IMR-90 (cell line): ENCODE data around the gene C11orf65. TPM values are rescaled to one million over a fixed set of nuclear protein-coding genes. Genes with fewer than 3 reads are reported as not detected.

Experiments used
- ATAC-seq: fragments of 200-7000 bp; cut with Tn5 transposase; 2 replicates; pipeline ENCODE4 v1.9.1; 2020; ENCODE audit warnings: low read depth, mild to moderate bottlenecking, moderate library complexity
- BruUV-seq: library from RNA; stranded (reverse); fragments of 400-500 nt; replicated peaks from 2 replicates; lab custom pipeline; 2021; lab: Mats Ljungman, UMichigan
- CTCF ChIA-PET: fragments of 300-600 bp; formaldehyde crosslinking; extraction: SDS; loops from one replicate; lab custom pipeline; 2021; ENCODE audit warnings: antibody characterized with exemption; lab: Yijun Ruan, JAX
- POLR2A ChIA-PET: fragments of 300-600 bp; sonication (Branson Sonifier 250); formaldehyde crosslinking; loops from one replicate; lab custom pipeline; 2022; ENCODE audit warnings: antibody characterized with exemption; ENCODE audit not compliant: unreplicated experiment; lab: Charles Lee
- DNase-seq: peaks from one replicate; pipeline ENCODE4 v3.0.0; 2013
- H2AFZ ChIP-seq: replicated peaks from 2 replicates; pipeline ENCODE3; 2013; ENCODE audit warnings: low read length, mild to moderate bottlenecking; ENCODE audit not compliant: poor library complexity
- H2AK5ac ChIP-seq: 2 replicates; pipeline ENCODE4 v1.6.1; 2013; ENCODE audit warnings: low read depth, low read length, inconsistent platforms
- H2AK9ac ChIP-seq: replicated peaks from 2 replicates; pipeline ENCODE3; 2013; ENCODE audit warnings: mild to moderate bottlenecking, low read depth, low read length, moderate library complexity; ENCODE audit not compliant: poor library complexity
- H2BK120ac ChIP-seq: 2 replicates; pipeline ENCODE4 v1.6.1; 2013; ENCODE audit warnings: low read depth, low read length, inconsistent platforms
- H2BK15ac ChIP-seq: 3 replicates; pipeline ENCODE4 v1.6.1; 2013; ENCODE audit warnings: low read depth, low read length, inconsistent platforms
- H2BK20ac ChIP-seq: 2 replicates; pipeline ENCODE4 v1.6.1; 2013; ENCODE audit warnings: low read depth, mild to moderate bottlenecking, inconsistent platforms, low read length, moderate library complexity
- H2BK5ac ChIP-seq: 2 replicates; pipeline ENCODE4 v1.6.1; 2013; ENCODE audit warnings: mild to moderate bottlenecking, low read depth, low read length, inconsistent platforms; ENCODE audit not compliant: poor library complexity, severe bottlenecking
- H3K14ac ChIP-seq: replicated peaks from 2 replicates; pipeline ENCODE4 v1.6.1; 2013; ENCODE audit warnings: low read depth, low read length, inconsistent platforms
- H3K18ac ChIP-seq: 2 replicates; pipeline ENCODE4 v1.6.1; 2013; ENCODE audit warnings: low read depth, low read length, control low read depth
- H3K23ac ChIP-seq: 2 replicates; pipeline ENCODE4 v1.6.1; 2013; ENCODE audit warnings: low read depth, low read length, inconsistent platforms
- H3K27ac ChIP-seq: 2 replicates; pipeline ENCODE4 v1.5.1; 2013; ENCODE audit warnings: mild to moderate bottlenecking, control low read depth, low read length; ENCODE audit not compliant: insufficient read depth
- H3K27me3 ChIP-seq: 2 replicates; pipeline ENCODE4 v1.6.1; 2013; ENCODE audit warnings: low read length; ENCODE audit not compliant: control insufficient read depth, insufficient read depth
- H3K36me3 ChIP-seq: 2 replicates; pipeline ENCODE4 v1.6.1; 2013; ENCODE audit warnings: low read length, mixed read lengths; ENCODE audit not compliant: control insufficient read depth, insufficient read depth
- H3K4ac ChIP-seq: 2 replicates; pipeline ENCODE4 v1.6.1; 2013; ENCODE audit warnings: low read depth, low read length, inconsistent platforms
- H3K4me1 ChIP-seq: 2 replicates; pipeline ENCODE4 v1.6.1; 2013; ENCODE audit warnings: low read length, mixed read lengths; ENCODE audit not compliant: control insufficient read depth, insufficient read depth
- H3K4me2 ChIP-seq: 2 replicates; pipeline ENCODE4 v1.6.1; 2013; ENCODE audit warnings: low read depth, mild to moderate bottlenecking, control low read depth, low read length, moderate library complexity
- H3K4me3 ChIP-seq: 2 replicates; pipeline ENCODE4 v1.5.1; 2013; ENCODE audit warnings: low read depth, mild to moderate bottlenecking, control low read depth, low read length, moderate library complexity; ENCODE audit not compliant: insufficient read depth
- H3K56ac ChIP-seq: 2 replicates; pipeline ENCODE4 v1.6.1; 2013; ENCODE audit warnings: low read length, inconsistent platforms; ENCODE audit not compliant: insufficient read depth; ENCODE audit errors: extremely low read depth
- H3K79me1 ChIP-seq, 2 experiments: 2 replicates each; pipeline ENCODE4 v1.6.1; 2013; ENCODE audit warnings: low read length in 2 of 2, inconsistent platforms in 1 of 2, low read depth in 1 of 2
- H3K9ac ChIP-seq: 2 replicates; pipeline ENCODE4 v1.6.1; 2013; ENCODE audit warnings: low read depth, low read length, control low read depth
- H3K9me1 ChIP-seq: 2 replicates; pipeline ENCODE4 v1.6.1; 2013; ENCODE audit warnings: low read length, inconsistent platforms; ENCODE audit not compliant: insufficient read depth
- H3K9me3 ChIP-seq: 2 replicates; pipeline ENCODE4 v1.6.1; 2013; ENCODE audit warnings: low read length; ENCODE audit not compliant: control insufficient read depth, insufficient read depth
- H4K20me1 ChIP-seq: 2 replicates; pipeline ENCODE4 v1.6.1; 2013; ENCODE audit warnings: low read length, inconsistent platforms; ENCODE audit not compliant: insufficient read depth
- H4K5ac ChIP-seq: 2 replicates; pipeline ENCODE4 v1.6.1; 2013; ENCODE audit warnings: mild to moderate bottlenecking, low read depth, low read length, control low read depth
- H4K8ac ChIP-seq, 2 experiments: 2 replicates each; pipeline ENCODE4 v1.6.1; 2013; ENCODE audit warnings: low read depth in 2 of 2, low read length in 2 of 2, control low read depth in 1 of 2, inconsistent platforms in 1 of 2
- H4K91ac ChIP-seq: 2 replicates; pipeline ENCODE4 v1.6.1; 2013; ENCODE audit warnings: low read depth, low read length, inconsistent platforms; ENCODE audit not compliant: insufficient read depth
- CEBPB ChIP-seq: IDR thresholded peaks from 2 replicates; pipeline ENCODE4 v1.6.1; 2012; ENCODE audit warnings: low read depth, low read length, improper control_type of control experiment
- RFX5 ChIP-seq: IDR thresholded peaks from 2 replicates; pipeline ENCODE4 v1.8.0; 2012; ENCODE audit warnings: low read depth, mild to moderate bottlenecking, low read length, moderate library complexity
- WGBS, 2 experiments: methylation state at CpG; one replicate each; pipeline versions ENCODE4 v1.1.5 to v1.1.7; 2013; ENCODE audit warnings: missing lambda C conversion rate in 2 of 2; ENCODE audit not compliant: insufficient read length in 1 of 2; ENCODE audit errors: extremely low coverage in 2 of 2; 5-methylcytosine and 5-hydroxymethylcytosine counted together
- dilution Hi-C: fragments of 300-500 bp; cut with HindIII; formaldehyde crosslinking; loops from one replicate; pipeline ENCODE4 v1.14.3; 2018; ENCODE audit warnings: low sequenced_read_pairs; ENCODE audit not compliant: unreplicated experiment
- in situ Hi-C: fragments of 300-500 bp; cut with MboI; formaldehyde crosslinking; loops from 3 replicates; pipeline ENCODE4 v1.14.3; 2019; ENCODE audit warnings: low sequenced_read_pairs, inconsistent platforms, mixed read lengths
- intact Hi-C: fragments of 100-400 bp; cut with micrococcal nuclease; formaldehyde crosslinking; loops from 2 replicates; pipeline ENCODE4 v1.10.0; 2022
- polyA plus RNA-seq, 3 experiments: library from polyadenylated mRNA; depleted of rRNA; stranded (reverse); fragments of >200 nt; gene quantifications; 2 replicates each; pipeline ENCODE4 v1.2.3, GENCODE V29; 2012; ENCODE audit warnings: low replicate concordance in 1 of 3
- total RNA-seq: library from RNA; depleted of rRNA; stranded (reverse); fragments of >200 nt; gene quantifications from 2 replicates; pipeline ENCODE4 v1.2.3, GENCODE V29; 2012

C11orf65 gene
- total and polyA plus RNA-seq, 2 of the 4 experiments (the other 2 are of a cell fraction) = 0.12 to 0.18 TPM

- in situ Hi-C loops (no loop called here), intact Hi-C loops (loop anchor here (5.0 kb wide), 1 partner anchor 98 kb away; the partner anchor contains the start of gene C11orf65), dilution Hi-C loops (no loop called here)
- Histone ChIP-seq H3K4me2 (no peak overlapping the region), H2BK120ac (no peak overlapping the region), H4K20me1 (no peaks in the 10 kb centered on the region), H2AK5ac (no peak overlapping the region), H2AFZ (no peak overlapping the region), H3K27me3 (no peaks in the 10 kb centered on the region), H3K4me3 (no peak overlapping the region), H3K36me3 (peaks cover 8% of the 10 kb centered on the region), H3K18ac (no peak overlapping the region), H2BK15ac (no peak overlapping the region), H3K4me1 (peaks cover 3% of the 10 kb centered on the region), H4K5ac (no peak overlapping the region), H3K27ac (no peak overlapping the region), H2BK5ac (no peak overlapping the region), H3K9me1 (no peaks in the 10 kb centered on the region), H3K9ac (no peak overlapping the region), H3K56ac (no peak overlapping the region), H3K14ac (no peak overlapping the region; the same call in 1 of the 2 replicates), H2AK9ac (no peak overlapping the region), H2BK20ac (peak overlapping the region; percentile 49; the same call in 1 of the 2 replicates), H3K23ac (no peak overlapping the region), H3K79me1 (no peaks in the 10 kb centered on the region), H3K4ac (no peak overlapping the region), H3K9me3 (no peaks in the 10 kb centered on the region), H4K91ac (no peak overlapping the region), H4K8ac (no peak overlapping the region)
- no CpG with 5 or more reads among the region's 5 CpGs for WGBS, 2 experiments
- DNase-seq = peak; percentile 23
- no peak for TF ChIP-seq RFX5
- peak; percentile 91 for TF ChIP-seq CEBPB
- no peak for ATAC-seq
- no TSS peak for BruUV-seq
- ChIA-PET CTCF (interaction anchor here (0.6 kb wide), 1 partner anchor 68 kb away, joined by 4 read pairs; no protein-coding TSS in a partner anchor), POLR2A (no interaction called here)
These were observed 98.3 kb downstream of the C11orf65 start for GRCh38 chr11:108369064-108369463.
